ENCODE data around the gene NPIPB8. TPM values are rescaled to one million over a fixed set of nuclear protein-coding genes. Genes with fewer than 3 reads are reported as not detected.
"Not testable (repeated sequence)": the region's sequence is repeated elsewhere in the genome, so short reads cannot be mapped to it uniquely, and the experiment has no call there.

Gene NPIPB8
- total RNA-seq, 1 donor from 2014 or later, result 2.8 TPM

DNA sequence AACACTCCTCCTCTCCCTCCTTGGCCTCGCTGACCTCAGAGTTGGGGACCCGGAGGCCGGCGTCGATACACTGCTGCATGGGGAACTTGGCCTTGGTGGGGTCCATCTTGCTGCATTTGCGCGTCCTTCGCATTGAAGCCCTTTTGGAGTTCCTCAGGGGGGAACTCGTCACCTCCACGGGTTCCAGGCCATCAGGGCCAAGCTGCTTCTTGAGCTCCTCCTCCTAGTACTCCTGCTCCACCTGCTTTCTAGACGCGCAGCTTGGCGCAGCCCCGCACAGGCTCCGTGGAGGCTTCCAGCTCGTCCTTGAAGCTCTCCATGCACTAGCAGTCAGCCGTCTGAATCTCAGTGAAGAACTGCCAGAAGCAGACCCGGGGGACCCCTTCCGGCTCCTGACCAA is 62.5 kb downstream of the NPIPB8 start:
- H3K4me3 ChIP-seq; H3K4me1 ChIP-seq; H3K9me3 ChIP-seq; intact Hi-C loops (cut with DNase I); H3K27me3 ChIP-seq; ATAC-seq; H3K27ac ChIP-seq; H3K36me3 ChIP-seq: not testable (repeated sequence)
- peak; percentile 18 for DNase-seq

DNA sequence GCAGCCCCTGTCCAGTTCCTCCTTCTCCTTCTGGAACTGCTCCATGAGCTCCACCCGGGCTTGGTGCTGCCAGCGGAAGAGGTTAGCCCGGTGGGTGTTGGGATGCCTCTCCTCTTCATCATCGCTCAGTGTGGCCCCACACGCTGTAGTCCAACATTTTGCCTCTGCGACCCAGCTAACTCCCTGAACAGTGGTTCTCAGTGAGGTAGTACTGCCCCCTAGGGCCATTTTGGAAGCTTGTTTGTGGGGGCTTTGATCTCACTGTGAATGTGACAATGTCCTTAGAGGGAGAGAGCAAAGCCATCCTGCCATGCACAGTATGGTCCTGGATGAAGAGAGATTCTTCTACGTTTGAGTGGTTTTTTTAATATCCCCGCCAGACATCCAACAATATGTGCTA is 63.5 kb downstream of the NPIPB8 start:
- H3K36me3 ChIP-seq; H3K4me1 ChIP-seq; H3K27me3 ChIP-seq; H3K27ac ChIP-seq; intact Hi-C loops (cut with DNase I); H3K4me3 ChIP-seq; H3K9me3 ChIP-seq; DNase-seq: not testable (repeated sequence)
- peak; percentile 21 for ATAC-seq

DNA sequence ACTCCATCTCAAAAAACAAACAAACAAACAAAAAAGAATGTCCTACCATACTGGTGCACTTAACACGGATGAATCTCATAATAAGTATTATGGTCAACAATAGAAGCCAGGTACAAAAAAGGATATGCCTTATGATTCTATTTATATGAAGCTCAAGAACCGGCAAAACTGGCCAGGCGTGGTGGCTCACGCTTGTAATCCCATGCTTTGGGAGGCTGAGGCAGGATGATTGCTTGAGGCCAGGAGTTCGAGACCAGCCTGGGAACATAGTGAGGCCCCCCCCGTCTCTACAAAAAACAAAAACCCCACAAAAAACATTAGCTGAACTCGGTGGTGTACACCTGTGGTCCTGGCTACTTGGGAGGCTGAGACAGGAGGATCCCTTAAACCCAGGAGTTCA is 66.4 kb downstream of the NPIPB8 start:
- H3K27ac ChIP-seq; H3K36me3 ChIP-seq; DNase-seq; H3K4me3 ChIP-seq; H3K9me3 ChIP-seq; intact Hi-C loops (cut with DNase I); ATAC-seq; H3K27me3 ChIP-seq; H3K4me1 ChIP-seq: not testable (repeated sequence)

Other genes starting within 250 kb of the NPIPB8 start
- gene EIF3CL, start 234.2 kb upstream of the NPIPB8 start, total RNA-seq, result 25.2 TPM
- not detected for gene NPIPB7, start 165.7 kb upstream of the NPIPB8 start, total RNA-seq
- gene CLN3, start 146.0 kb upstream of the NPIPB8 start, total RNA-seq, result 73.7 TPM
- gene APOBR, start 143.4 kb upstream of the NPIPB8 start, total RNA-seq, result 17.7 TPM
- gene IL27, start 131.2 kb upstream of the NPIPB8 start, total RNA-seq, result not detected
- gene NUPR1, start 99.1 kb upstream of the NPIPB8 start, total RNA-seq, result 291 TPM
- 33.5 TPM for gene SGF29, start 84.1 kb upstream of the NPIPB8 start, total RNA-seq
- gene SULT1A2, start 41.0 kb upstream of the NPIPB8 start, total RNA-seq, result 13.0 TPM
- gene SULT1A1, start 28.0 kb upstream of the NPIPB8 start, total RNA-seq, result 55.4 TPM
- 507 TPM for gene EIF3C, start 73.4 kb downstream of the NPIPB8 start, total RNA-seq
- 3.5 TPM for gene NPIPB9, start 113.7 kb downstream of the NPIPB8 start, total RNA-seq
- gene ATXN2L, start 184.9 kb downstream of the NPIPB8 start, total RNA-seq, result 118 TPM
- gene TUFM, start 208.3 kb downstream of the NPIPB8 start, total RNA-seq, result 134 TPM
- gene SH2B1, start 225.8 kb downstream of the NPIPB8 start, total RNA-seq, result 51.9 TPM
- 0.46 TPM for gene ATP2A1, start 240.4 kb downstream of the NPIPB8 start, total RNA-seq